Endothelial cell (in vitro differentiated cells): ENCODE measurements around the gene NID2. TPM values are rescaled to one million over a fixed set of nuclear protein-coding genes. Genes with fewer than 3 reads are reported as not detected.

Source experiments
- DNase-seq: peaks from one replicate; pipeline ENCODE4 v3.0.0; 2021; ENCODE audit warnings: low spot score
- H3K27ac Mint-ChIP-seq: one replicate; pipeline ENCODE4 v1.8.0; 2021; ENCODE audit warnings: mixed read lengths, inconsistent platforms; ENCODE audit not compliant: unreplicated experiment
- H3K27me3 Mint-ChIP-seq: one replicate; pipeline ENCODE4 v1.8.0; 2021; ENCODE audit warnings: mild to moderate bottlenecking, moderate library complexity, mixed read lengths, inconsistent platforms; ENCODE audit not compliant: unreplicated experiment
- H3K36me3 Mint-ChIP-seq: one replicate; pipeline ENCODE4 v1.8.0; 2021; ENCODE audit warnings: mild to moderate bottlenecking, low read depth, mixed read lengths, inconsistent platforms; ENCODE audit not compliant: unreplicated experiment
- H3K4me1 Mint-ChIP-seq: one replicate; pipeline ENCODE4 v1.8.0; 2021; ENCODE audit warnings: mild to moderate bottlenecking, mixed read lengths, inconsistent platforms; ENCODE audit not compliant: unreplicated experiment
- H3K4me3 Mint-ChIP-seq: one replicate; pipeline ENCODE4 v1.8.0; 2021; ENCODE audit warnings: mild to moderate bottlenecking, mixed read lengths, inconsistent platforms; ENCODE audit not compliant: unreplicated experiment
- H3K9me3 Mint-ChIP-seq: one replicate; pipeline ENCODE4 v1.8.0; 2021; ENCODE audit warnings: mixed read lengths, inconsistent platforms; ENCODE audit not compliant: unreplicated experiment
- CTCF ChIP-seq: fragments of 200-600 bp; sonication (generic); IDR thresholded peaks from one replicate; pipeline ENCODE4 v1.5.0; 2021; ENCODE audit warnings: antibody characterized with exemption; ENCODE audit not compliant: unreplicated experiment
- total RNA-seq: library from RNA; stranded (reverse); fragmentation: NEBNext Ultra II Directional; extraction: Animal tissue kit (Norgen Biotek cat#: 25700); gene quantifications from one replicate; pipeline ENCODE4 v1.2.1, GENCODE V29; 2021; ENCODE audit not compliant: unreplicated experiment

NID2 gene
- total RNA-seq, 1 donor from 2014 or later: 80.8 TPM

- no peaks in the 10 kb centered on the region for H3K9me3 Mint-ChIP-seq
- DNase-seq: no peak
- H3K4me3 Mint-ChIP-seq: no peak overlapping the region
- peaks cover 9% of the 10 kb centered on the region for H3K36me3 Mint-ChIP-seq
- H3K27ac Mint-ChIP-seq: no peak overlapping the region
- TF ChIP-seq CTCF: no peak
- H3K27me3 Mint-ChIP-seq: peaks cover 7% of the 10 kb centered on the region
- H3K4me1 Mint-ChIP-seq: peaks cover 3% of the 10 kb centered on the region
Measured at GRCh38 chr14:52042371-52043289, 26.2 kb downstream of the NID2 start.

GRCh38 chr14:52040598-52040997 lies 28.3 kb downstream of the NID2 start:
- H3K36me3 Mint-ChIP-seq: peaks cover 9% of the 10 kb centered on the region

GRCh38 chr14:52039124-52039815 lies 29.6 kb downstream of the NID2 start:
- no peak for DNase-seq
- H3K4me3 Mint-ChIP-seq: no peak overlapping the region
- H3K9me3 Mint-ChIP-seq: no peaks in the 10 kb centered on the region
- no peak for TF ChIP-seq CTCF
- peaks cover 12% of the 10 kb centered on the region for H3K36me3 Mint-ChIP-seq
- H3K27me3 Mint-ChIP-seq: peaks cover 5% of the 10 kb centered on the region
- H3K4me1 Mint-ChIP-seq: peaks cover 3% of the 10 kb centered on the region
- no peak overlapping the region for H3K27ac Mint-ChIP-seq

More at GRCh38 chr14:52040598-52040997, 28.3 kb downstream of the NID2 start:
- DNase-seq: no peak
- no peaks in the 10 kb centered on the region for H3K9me3 Mint-ChIP-seq
- peaks cover 5% of the 10 kb centered on the region for H3K27me3 Mint-ChIP-seq
- no peak overlapping the region for H3K4me3 Mint-ChIP-seq
- H3K4me1 Mint-ChIP-seq: peaks cover 3% of the 10 kb centered on the region
- no peak for TF ChIP-seq CTCF
- no peak overlapping the region for H3K27ac Mint-ChIP-seq

GRCh38 chr14:52033101-52033642 lies 35.7 kb downstream of the NID2 start:
- Mint-ChIP-seq H3K36me3 (peaks cover 8% of the 10 kb centered on the region), H3K27ac (no peak overlapping the region), H3K4me3 (no peak overlapping the region), H3K9me3 (no peaks in the 10 kb centered on the region), H3K27me3 (no peaks in the 10 kb centered on the region), H3K4me1 (peaks cover 27% of the 10 kb centered on the region)
- no peak for DNase-seq
- no peak for TF ChIP-seq CTCF
